Vagina (tissue), 2 donors: ENCODE measurements around the gene TMEM38A.

Source experiments
- CTCF ChIP-seq, 3 experiments: fragments of 450-650 bp in 2 of 3; fragments of 200-600 bp in 1 of 3; sonication (generic) in 1 of 3; IDR thresholded peaks; one replicate each; pipeline ENCODE4 v1.5.1; 2017 to 2019; ENCODE audit warnings: antibody characterized with exemption in 3 of 3, mild to moderate bottlenecking in 2 of 3, moderate library complexity in 2 of 3
- POLR2A ChIP-seq, 2 donors: fragments of 450-650 bp; IDR thresholded peaks; one replicate each; pipeline ENCODE4 v1.6.1; 2017; ENCODE audit warnings: antibody characterized with exemption in 2 of 2, mild to moderate bottlenecking in 2 of 2, moderate library complexity in 2 of 2
- POLR2AphosphoS5 ChIP-seq, 2 donors: sonication (generic); formaldehyde crosslinking; IDR thresholded peaks; one replicate each; pipeline ENCODE4 v1.9.0; 2017; ENCODE audit warnings: antibody characterized with exemption in 2 of 2, mild to moderate bottlenecking in 2 of 2, low read depth in 1 of 2; ENCODE audit not compliant: insufficient read depth in 1 of 2

- TF ChIP-seq CTCF (IDR thresholded peaks at IDR 0.05), result peak; percentile 16 to 60 (median 35)
- TF ChIP-seq POLR2A (IDR thresholded peaks at IDR 0.05), result no peak
- TF ChIP-seq POLR2AphosphoS5 (IDR thresholded peaks at IDR 0.05; ENCODE audit: insufficient read depth in 1 of 2, low read depth in 1 of 2), result peak in 1 of 2 donors; percentile 13
These were observed 53.9 kb downstream of the TMEM38A start for GRCh38 chr19:16714702-16715287.
